Stimulated activated CD8-positive, alpha-beta memory T cell treated with anti-CD3 and anti-CD28 coated beads, Interleukin-7, amount 100 ng/mL, for 4 hours (primary cell): ENCODE measurements around the gene NDN.
"Not testable (repeated sequence)": the region's sequence is repeated elsewhere in the genome, so short reads cannot be mapped to it uniquely, and the experiment has no call there.

ENCODE experiments used
- DNase-seq, 2 donors: peaks; one replicate each; pipeline ENCODE4 v3.0.0-alpha.2; 2020; ENCODE audit warnings: low read depth in 2 of 2

NDN gene

GRCh38 chr15:23687143-23687470 is at the start of gene NDN:
Gene NDN (minus strand): TSS chr15:23687305. CDS start chr15:23687217, 88 bp downstream.
- no peak for DNase-seq

- no peak for DNase-seq
These were observed 49.0 kb upstream of the NDN start for GRCh38 chr15:23736033-23736673.

DNA sequence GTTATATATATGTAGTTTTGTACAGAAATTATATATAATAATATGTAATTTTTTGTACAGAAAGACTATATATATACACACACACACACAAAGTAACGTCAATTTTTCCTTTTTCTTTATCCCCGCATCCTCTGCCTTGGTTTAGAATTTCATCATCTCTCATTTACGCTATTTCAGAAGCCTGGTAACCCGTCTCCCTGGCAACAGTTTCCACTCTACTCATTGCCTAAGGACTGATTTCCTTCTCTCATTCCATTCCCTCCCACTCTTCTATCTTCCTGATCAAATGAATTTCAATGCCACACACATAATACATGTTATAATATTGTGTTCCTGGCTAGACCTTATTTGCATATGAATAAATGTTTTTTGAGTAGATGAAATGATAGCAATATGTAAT is 47.8 kb upstream of the NDN start:
- DNase-seq: no peak

DNA sequence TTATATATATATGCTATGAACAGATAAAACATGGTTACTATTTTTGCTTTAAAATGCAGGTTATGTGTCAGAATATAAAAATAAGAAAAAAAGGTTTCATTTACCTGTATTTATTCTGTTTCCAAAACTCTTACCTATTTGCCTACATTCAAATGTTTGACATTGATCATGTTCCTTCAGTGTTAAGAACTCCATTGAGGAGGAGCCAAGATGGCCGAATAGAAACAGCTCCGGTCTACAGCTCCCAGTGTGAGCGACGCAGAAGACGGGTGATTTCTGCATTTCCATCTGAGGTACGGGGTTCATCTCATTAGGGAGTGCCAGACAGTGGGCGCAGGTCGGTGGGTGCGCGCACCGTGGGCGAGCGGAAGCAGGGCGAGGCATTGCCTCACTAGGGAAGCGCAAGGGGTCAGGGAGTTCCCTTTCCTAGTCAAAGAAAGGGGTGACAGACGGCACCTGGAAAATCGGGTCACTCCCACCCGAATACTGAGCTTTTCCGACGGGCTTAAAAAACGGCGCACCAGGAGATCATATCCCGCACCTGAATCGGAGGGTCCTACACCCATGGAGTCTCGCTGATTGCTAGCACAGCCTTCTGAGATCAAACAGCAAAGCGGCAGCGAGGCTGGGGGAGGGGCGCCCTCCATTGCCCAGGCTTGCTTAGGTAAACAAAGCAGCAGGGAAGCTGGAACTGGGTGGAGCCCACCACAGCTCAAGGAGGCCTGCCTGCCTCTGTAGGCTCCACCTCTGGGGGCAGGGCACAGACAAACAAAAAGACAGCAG is 27.0 kb upstream of the NDN start:
- not testable (repeated sequence) for DNase-seq

GRCh38 chr15:23708332-23708731 is 21.2 kb upstream of the NDN start:
- DNase-seq: no peak

GRCh38 chr15:23695282-23695681 is 8.2 kb upstream of the NDN start:
- DNase-seq: no peak

- no peak for DNase-seq
These were observed 7.5 kb upstream of the NDN start for GRCh38 chr15:23694592-23694991.

- no peak for DNase-seq
These were observed 3.3 kb upstream of the NDN start for GRCh38 chr15:23690450-23690852.

DNA sequence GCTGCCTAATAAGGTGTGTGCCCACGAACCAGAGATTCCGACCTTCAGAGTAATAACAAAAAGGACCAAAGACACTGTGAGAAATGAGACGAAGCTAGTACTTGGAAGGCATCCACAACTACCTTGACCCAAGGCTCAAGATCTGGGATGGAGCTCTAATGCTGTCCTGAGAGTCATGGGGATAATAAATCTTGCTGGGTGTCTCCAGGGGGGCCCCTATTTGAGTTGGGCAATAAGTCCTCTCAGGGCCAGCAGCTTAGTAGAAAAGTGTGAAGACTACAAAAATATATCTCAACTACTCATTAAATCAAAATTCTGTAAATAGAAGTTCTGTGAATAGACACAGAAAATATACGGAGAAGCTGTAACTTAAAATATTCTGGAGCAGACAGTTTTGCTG is 2.9 kb upstream of the NDN start:
- no peak for DNase-seq

DNA sequence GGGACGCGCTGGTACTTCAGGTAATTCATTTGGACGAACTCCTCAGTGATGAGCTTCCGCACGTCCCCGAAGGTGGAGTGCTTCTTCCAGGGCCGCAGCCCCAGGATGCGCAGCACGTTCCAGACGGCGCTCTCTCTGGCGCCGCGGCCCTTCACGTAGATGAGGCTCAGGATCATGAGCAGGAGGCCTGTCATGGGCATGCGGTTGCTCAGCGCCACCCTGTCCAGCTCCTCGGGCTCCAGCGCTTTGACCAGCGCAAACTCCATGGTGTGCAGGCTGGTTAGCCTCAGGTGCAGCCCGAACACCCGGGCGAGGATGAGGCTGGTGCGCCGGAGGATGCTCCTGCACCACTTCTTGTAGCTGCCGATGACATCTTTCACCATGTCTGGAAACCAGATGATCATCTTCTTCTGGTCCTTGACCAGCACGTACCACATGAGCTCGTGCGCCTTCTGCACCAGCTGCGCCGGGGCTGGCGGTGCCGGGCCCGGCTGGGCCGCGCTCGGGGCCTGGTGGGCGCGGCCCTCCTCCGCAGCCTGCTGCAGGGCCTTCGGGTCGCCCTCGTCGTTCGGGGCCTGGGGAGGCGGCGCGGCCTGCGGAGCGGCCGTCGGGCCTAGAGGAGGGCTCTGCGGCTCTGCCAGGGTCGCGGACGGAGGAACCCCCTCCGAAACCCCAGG is 501 bp downstream of the NDN start:
- no peak for DNase-seq

DNA sequence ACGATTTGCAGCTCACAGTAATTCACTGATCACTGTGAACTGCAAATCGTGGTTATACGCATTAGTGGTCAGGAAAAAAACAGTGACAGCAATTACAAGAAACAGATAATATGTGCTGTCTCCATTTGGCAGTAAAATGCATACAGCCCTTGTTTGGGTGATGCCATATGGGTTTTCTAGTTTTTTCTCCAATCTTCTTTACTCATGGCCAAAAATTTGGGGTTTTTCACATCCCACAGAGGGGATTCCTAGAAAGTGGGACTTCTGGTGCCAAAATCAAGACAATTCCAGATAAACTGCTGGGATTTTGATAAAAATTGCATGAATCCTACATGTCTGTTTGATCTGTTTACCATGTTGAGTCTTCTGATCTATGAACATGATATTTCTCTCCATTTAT is 15.6 kb downstream of the NDN start:
- no peak for DNase-seq

DNA sequence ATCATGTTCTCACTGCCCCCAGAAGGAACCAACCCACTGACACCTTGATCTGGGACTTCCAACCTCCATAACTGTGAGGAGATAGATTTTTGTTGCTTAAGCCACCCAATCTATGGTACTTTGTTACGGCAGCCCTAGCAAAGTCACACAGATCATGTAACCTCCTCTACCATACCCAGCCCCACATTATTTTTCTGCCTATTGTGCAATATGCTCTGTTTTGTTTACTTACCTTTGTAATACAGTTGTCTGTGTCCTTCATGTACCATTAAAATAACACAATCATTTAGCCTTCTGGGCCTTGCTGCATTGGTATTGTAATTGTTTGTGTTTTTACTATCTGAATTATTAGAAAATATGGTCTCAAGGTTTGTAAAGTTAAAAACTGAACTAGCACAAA is 16.1 kb downstream of the NDN start:
- no peak for DNase-seq

GRCh38 chr15:23663232-23663631 is 23.9 kb downstream of the NDN start:
- no peak for DNase-seq

- no peak for DNase-seq
These were observed 38.1 kb downstream of the NDN start for GRCh38 chr15:23648920-23649515.

GRCh38 chr15:23647421-23648370 is 39.4 kb downstream of the NDN start, which contains the start of gene MAGEL2:
Gene MAGEL2 (minus strand): TSS chr15:23647867. CDS start chr15:23647742, 125 bp downstream.
- DNase-seq: no peak

GRCh38 chr15:23647001-23647295 is 40.2 kb downstream of the NDN start:
- no peak for DNase-seq

DNA sequence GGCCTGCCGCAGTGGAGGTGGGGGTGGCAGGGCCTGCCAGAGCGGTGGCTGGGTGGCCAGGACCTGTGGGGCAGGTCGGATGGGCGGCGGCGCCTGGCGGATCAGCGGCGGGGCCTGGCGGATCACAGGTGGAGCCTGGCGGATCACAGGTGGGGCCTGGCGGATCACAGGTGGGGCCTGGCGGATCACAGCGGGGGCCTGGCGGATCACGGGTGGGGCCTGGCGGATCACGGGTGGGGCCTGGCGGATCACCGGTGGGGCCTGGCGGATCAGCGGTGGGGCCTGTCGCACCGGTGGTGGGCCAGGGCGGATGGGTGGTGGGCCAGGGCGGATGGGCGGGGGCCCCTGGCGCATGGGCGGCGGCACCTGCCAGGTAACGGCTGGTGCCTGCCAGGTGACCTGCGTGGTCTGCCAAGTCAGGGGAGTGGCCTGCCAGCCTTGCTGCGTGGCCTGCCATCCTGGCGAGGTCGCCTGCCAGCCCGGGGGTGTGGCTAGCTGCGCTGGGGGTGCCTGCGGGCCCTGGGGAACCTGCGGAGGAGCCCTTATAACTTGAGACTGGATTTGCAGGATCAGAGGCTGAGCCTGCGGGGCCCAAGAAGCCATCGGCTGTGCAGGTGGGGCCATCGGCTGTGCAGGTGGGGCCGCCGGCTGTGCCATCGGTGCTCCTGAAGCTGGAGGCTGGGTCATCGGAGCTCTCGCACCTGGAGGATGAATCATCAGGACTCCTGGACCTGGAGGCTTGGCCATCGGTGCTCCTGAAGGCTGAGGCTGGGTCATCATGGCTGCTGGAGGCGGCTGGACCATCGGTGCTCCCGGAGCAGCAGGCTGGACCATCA is 40.7 kb downstream of the NDN start:
- no peak for DNase-seq

GRCh38 chr15:23645371-23646164 is 41.5 kb downstream of the NDN start:
- DNase-seq: no peak

- no peak for DNase-seq
These were observed 42.3 kb downstream of the NDN start for GRCh38 chr15:23644829-23645228.
